ENCODE data around the gene SLIT1.

The SLIT1 gene

GRCh38 chr10:97220355-97220754, 34.6 kb upstream of the SLIT1 start:
- no peak for DNase-seq

GRCh38 chr10:97217299-97217698, 31.5 kb upstream of the SLIT1 start:
- no peak overlapping the region for H3K4me3 ChIP-seq
- intact Hi-C loops (cut with DNase I; ENCODE audit: low total_unique reads): loop anchor here (10.0 kb wide), 1 partner anchor 142 kb away; no protein-coding TSS in a partner anchor
- no peak for TF ChIP-seq CTCF (IDR thresholded peaks at IDR 0.05)
- no peaks in the 10 kb centered on the region for H3K27me3 ChIP-seq
- no peak for DNase-seq
- H3K27ac ChIP-seq: no peak overlapping the region
- no peaks in the 10 kb centered on the region for H3K9me3 ChIP-seq
- peaks cover 0 to 8% (median 0%) of the 10 kb centered on the region in 3 donors for H3K36me3 ChIP-seq
- no peaks in the 10 kb centered on the region for H3K4me1 ChIP-seq

More at GRCh38 chr10:97220355-97220754, 34.6 kb upstream of the SLIT1 start:
- no peaks in the 10 kb centered on the region for H3K9me3 ChIP-seq
- H3K4me3 ChIP-seq: no peak overlapping the region
- no peak overlapping the region for H3K27ac ChIP-seq
- H3K27me3 ChIP-seq: no peaks in the 10 kb centered on the region
- no peaks in the 10 kb centered on the region for H3K4me1 ChIP-seq
- intact Hi-C loops (cut with DNase I; ENCODE audit: low total_unique reads): loop anchor here (5.0 kb wide), 1 partner anchor 802 kb away; no protein-coding TSS in a partner anchor
- peaks cover 0 to 24% (median 0%) of the 10 kb centered on the region in 3 donors for H3K36me3 ChIP-seq
- no peak for TF ChIP-seq CTCF (IDR thresholded peaks at IDR 0.05)

- no peak for TF ChIP-seq CTCF (IDR thresholded peaks at IDR 0.05)
- H3K27me3 ChIP-seq: no peaks in the 10 kb centered on the region
- no peak overlapping the region for H3K4me3 ChIP-seq
- no peaks in the 10 kb centered on the region for H3K4me1 ChIP-seq
- no peaks in the 10 kb centered on the region for H3K36me3 ChIP-seq
- no peak for DNase-seq
- no peaks in the 10 kb centered on the region for H3K9me3 ChIP-seq
- no peak overlapping the region for H3K27ac ChIP-seq
- intact Hi-C loops (cut with DNase I; ENCODE audit: low total_unique reads): loop anchor here (10.0 kb wide), 1 partner anchor 141 kb away; no protein-coding TSS in a partner anchor
Measured at GRCh38 chr10:97215619-97216260, 30.0 kb upstream of the SLIT1 start.

- Histone ChIP-seq H3K9me3 (no peaks in the 10 kb centered on the region), H3K27me3 (no peaks in the 10 kb centered on the region), H3K4me1 (no peaks in the 10 kb centered on the region), H3K36me3 (no peaks in the 10 kb centered on the region), H3K27ac (no peak overlapping the region), H3K4me3 (no peak overlapping the region)
- intact Hi-C loops (cut with DNase I; ENCODE audit: low total_unique reads): loop anchor here (10.0 kb wide), 1 partner anchor 139 kb away; no protein-coding TSS in a partner anchor
- TF ChIP-seq CTCF (IDR thresholded peaks at IDR 0.05): no peak
- no peak for DNase-seq
Measured at GRCh38 chr10:97213431-97213830, 27.7 kb upstream of the SLIT1 start.

- TF ChIP-seq CTCF (IDR thresholded peaks at IDR 0.05): no peak
- DNase-seq: no peak
- intact Hi-C loops (cut with DNase I; ENCODE audit: low total_unique reads): loop anchor here (10.0 kb wide), 1 partner anchor 136 kb away; no protein-coding TSS in a partner anchor
Measured at GRCh38 chr10:97211229-97211628, 25.5 kb upstream of the SLIT1 start.

More at GRCh38 chr10:97211229-97211628, 25.5 kb upstream of the SLIT1 start:
- H3K9me3 ChIP-seq: no peaks in the 10 kb centered on the region
- H3K4me1 ChIP-seq: no peaks in the 10 kb centered on the region
- H3K4me3 ChIP-seq: no peak overlapping the region
- H3K36me3 ChIP-seq: no peaks in the 10 kb centered on the region
- no peak overlapping the region for H3K27ac ChIP-seq
- H3K27me3 ChIP-seq: peaks cover 0 to 12% of the 10 kb centered on the region in 2 donors
